Adrenal gland (tissue), 12 donors: ENCODE measurements around the gene JARID2. TPM values are rescaled to one million over a fixed set of nuclear protein-coding genes. Genes with fewer than 3 reads are reported as not detected.

ENCODE experiments used
- DNase-seq, 7 donors: peaks; one replicate each; pipeline ENCODE4 v3.0.0-alpha.2; 2019 to 2020
- H3K27ac ChIP-seq, 5 donors: fragments of 200-600 bp; sonication (generic) in 4 of 5; 1 replicate in 3 of 5; 2 replicates in 2 of 5; pipeline versions ENCODE4 v1.5.1 to v1.8.0; 2016 to 2020; ENCODE audit warnings: mild to moderate bottlenecking in 1 of 5
- H3K27me3 ChIP-seq: fragments of 200-600 bp; 2 replicates; pipeline ENCODE4 v1.8.0; 2021
- H3K36me3 ChIP-seq, 2 donors: fragments of 200-600 bp; replicated peaks in 1 of 2; 1 replicate in 1 of 2; 2 replicates in 1 of 2; pipeline versions ENCODE4 v1.5.1 to v1.8.0; 2018 to 2022
- H3K4me1 ChIP-seq, 2 donors: fragments of 200-600 bp; replicated peaks in 1 of 2; 1 replicate in 1 of 2; 2 replicates in 1 of 2; pipeline versions ENCODE4 v1.5.1 to v1.8.0; 2018 to 2021
- H3K4me3 ChIP-seq, 4 donors: fragments of 200-600 bp; sonication (generic) in 3 of 4; one replicate each; pipeline ENCODE4 v1.5.1; 2016 to 2018
- H3K9me3 ChIP-seq, 3 donors: fragments of 200-600 bp; sonication (generic) in 1 of 3; replicated peaks in 1 of 3; 1 replicate in 2 of 3; 2 replicates in 1 of 3; pipeline versions ENCODE4 v1.5.1 to v1.8.0; 2016 to 2021
- POLR2A ChIP-seq, 2 donors: fragments of 450-650 bp; IDR thresholded peaks; one replicate each; pipeline ENCODE4 v1.6.1; 2017; ENCODE audit warnings: antibody characterized with exemption in 2 of 2, mild to moderate bottlenecking in 2 of 2, moderate library complexity in 1 of 2
- WGBS, 4 donors: extraction: QIAGEN DNeasy Blood & Tissue Kit in 2 of 4; methylation state at CpG; one replicate each; pipeline versions ENCODE4 v1.1.5 to v1.1.7; 2013 to 2017; 5-methylcytosine and 5-hydroxymethylcytosine counted together
- intact Hi-C, 2 donors: fragments of 100-400 bp; cut with DNase I; formaldehyde crosslinking; loops; one replicate each; pipeline versions ENCODE4 v1.14.1 to v1.15.0; 2022 to 2023
- polyA plus RNA-seq, 3 donors: library from polyadenylated mRNA; stranded (reverse); fragments of 200-250 nt in 2 of 3; fragments of 350-450 nt in 1 of 3; fragmentation: Illumina TruSeq in 1 of 3; extraction: RNeasy Lipid Tissue Mini Kit (QIAGEN cat#74804) in 1 of 3; gene quantifications; one replicate each; pipeline ENCODE4 v1.2.3, GENCODE V29; 2013 to 2014
- total RNA-seq, 9 donors: library from RNA; depleted of rRNA in 4 of 9; stranded (reverse); fragments of >200 nt in 4 of 9; fragments of 120-200 nt in 1 of 9; fragmentation: NEBNext Ultra II Directional in 1 of 9; extraction: Animal tissue kit (Norgen Biotek cat#: 25700) in 1 of 9; gene quantifications; one replicate each; pipeline versions ENCODE4 v1.1.0 to v1.2.4, GENCODE V29; 2013 to 2023
- TF ChIP-seq, protein P1 (sequence below), 6 experiments: fragments of 450-650 bp in 4 of 6; fragments of 200-600 bp in 2 of 6; sonication (generic) in 1 of 6; IDR thresholded peaks; 1 replicate in 5 of 6; 2 replicates in 1 of 6; pipeline versions ENCODE4 v1.5.1 to v1.8.0; 2016 to 2021; ENCODE audit warnings: antibody characterized with exemption in 6 of 6, mild to moderate bottlenecking in 2 of 6, moderate library complexity in 1 of 6
- donor health status: healthy with polysubstance abuse.
- donor health status: Bipolar disorder and iron deficiency.
- donor health status: DM: yes; HTN: yes; CAD: no.
- donor health status: DM: no; HTN: no; CAD: no.
- donor health status: DM: no; HTN: no; CAD: no.
- donor health status: DM: yes; HTN: yes; CAD: no.

The JARID2 gene
- total and polyA plus RNA-seq, 12 donors, result 3.0 to 13.6 (median 8.2) TPM

DNA sequence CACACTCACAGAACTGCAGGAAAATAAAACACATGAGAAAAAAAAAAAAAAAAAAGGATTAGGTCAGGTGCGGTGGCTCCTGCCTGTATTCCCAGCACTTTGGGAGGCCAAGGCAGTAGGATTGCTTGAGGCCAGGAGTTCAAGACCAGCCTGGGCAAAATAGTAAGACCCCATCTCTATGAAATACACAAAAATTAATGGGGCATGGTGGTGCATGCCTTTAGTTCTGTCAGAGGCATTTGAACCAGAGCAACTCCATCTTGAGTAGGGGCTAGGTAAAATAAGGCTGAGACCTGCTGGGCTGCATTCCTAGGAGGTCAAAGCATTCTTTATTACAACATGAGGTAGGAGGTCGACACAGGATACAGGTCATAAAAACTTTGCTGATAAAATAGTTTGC lies 39.0 kb upstream of the JARID2 start:
- intact Hi-C loops, result no loop called here
- 78 to 93% (median 89%) methylated on average over 2 of the region's 2 CpGs for WGBS, 4 donors

DNA sequence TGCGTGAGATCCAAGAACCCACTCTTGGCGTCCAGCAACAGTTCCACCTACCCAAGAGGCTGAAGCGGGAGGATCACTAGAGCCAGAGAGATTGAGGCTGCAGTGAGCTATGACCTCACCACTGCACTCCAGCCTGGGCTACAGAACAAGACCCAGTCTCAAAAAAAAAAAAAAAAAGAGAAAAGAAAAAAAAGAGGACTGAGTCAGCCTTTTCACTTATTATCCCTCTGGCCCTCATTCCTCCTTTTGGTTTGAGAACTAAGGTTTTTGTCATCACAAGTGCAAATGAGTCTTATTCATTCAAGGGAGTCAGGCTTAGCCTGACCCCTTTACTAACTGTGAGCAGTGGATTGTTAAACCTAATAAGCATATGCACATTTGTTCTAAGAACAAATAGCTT lies 37.9 kb upstream of the JARID2 start:
- H3K4me3 ChIP-seq, result no peak overlapping the region
- WGBS, 4 donors, result 84 to 92% (median 90%) methylated on average over 3 of the region's 3 CpGs

More for the DNA sequence above, 39.0 kb upstream of the JARID2 start:
- Histone ChIP-seq H3K27me3 (no peaks in the 10 kb centered on the region), H3K4me1 (no peaks in the 10 kb centered on the region), H3K4me3 (no peak overlapping the region), H3K27ac (no peak overlapping the region), H3K36me3 (no peaks in the 10 kb centered on the region), H3K9me3 (no peaks in the 10 kb centered on the region)
- TF ChIP-seq POLR2A (IDR thresholded peaks at IDR 0.05), result no peak
- TF ChIP-seq, protein P1, sequence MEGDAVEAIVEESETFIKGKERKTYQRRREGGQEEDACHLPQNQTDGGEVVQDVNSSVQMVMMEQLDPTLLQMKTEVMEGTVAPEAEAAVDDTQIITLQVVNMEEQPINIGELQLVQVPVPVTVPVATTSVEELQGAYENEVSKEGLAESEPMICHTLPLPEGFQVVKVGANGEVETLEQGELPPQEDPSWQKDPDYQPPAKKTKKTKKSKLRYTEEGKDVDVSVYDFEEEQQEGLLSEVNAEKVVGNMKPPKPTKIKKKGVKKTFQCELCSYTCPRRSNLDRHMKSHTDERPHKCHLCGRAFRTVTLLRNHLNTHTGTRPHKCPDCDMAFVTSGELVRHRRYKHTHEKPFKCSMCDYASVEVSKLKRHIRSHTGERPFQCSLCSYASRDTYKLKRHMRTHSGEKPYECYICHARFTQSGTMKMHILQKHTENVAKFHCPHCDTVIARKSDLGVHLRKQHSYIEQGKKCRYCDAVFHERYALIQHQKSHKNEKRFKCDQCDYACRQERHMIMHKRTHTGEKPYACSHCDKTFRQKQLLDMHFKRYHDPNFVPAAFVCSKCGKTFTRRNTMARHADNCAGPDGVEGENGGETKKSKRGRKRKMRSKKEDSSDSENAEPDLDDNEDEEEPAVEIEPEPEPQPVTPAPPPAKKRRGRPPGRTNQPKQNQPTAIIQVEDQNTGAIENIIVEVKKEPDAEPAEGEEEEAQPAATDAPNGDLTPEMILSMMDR (IDR thresholded peaks at IDR 0.05), result no peak
- DNase-seq, result no peak

DNA sequence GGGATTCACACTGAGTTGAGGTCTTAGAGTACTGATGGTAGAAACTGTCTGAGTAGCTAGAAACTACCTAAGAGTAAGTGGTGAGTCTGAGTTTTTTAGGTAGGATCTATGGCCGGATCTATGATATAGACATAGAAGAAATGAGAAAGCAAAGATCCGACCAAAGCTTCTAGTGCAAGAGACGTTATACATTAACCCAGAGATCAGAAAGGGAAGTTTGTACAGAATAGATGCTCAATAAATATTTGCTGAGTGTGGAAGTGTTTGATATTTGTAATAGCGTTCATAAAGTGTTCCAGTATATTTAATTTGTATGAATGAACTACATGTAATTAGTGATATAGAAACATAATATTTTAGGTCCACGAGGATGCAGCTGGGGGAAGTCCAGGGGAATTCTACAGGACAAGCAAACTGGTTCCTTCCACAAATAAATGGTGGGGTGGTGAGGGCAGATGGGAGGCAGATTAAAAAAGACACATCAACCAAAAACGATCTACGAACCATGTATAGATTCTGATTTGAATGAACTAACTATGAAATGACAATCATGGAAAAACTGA lies 31.9 kb upstream of the JARID2 start:
- H3K9me3 ChIP-seq, result no peaks in the 10 kb centered on the region
- TF ChIP-seq, protein P1 (IDR thresholded peaks at IDR 0.05), result no peak
- no peak for TF ChIP-seq POLR2A (IDR thresholded peaks at IDR 0.05)
- H3K4me3 ChIP-seq, result no peak overlapping the region
- H3K36me3 ChIP-seq, result no peaks in the 10 kb centered on the region
- no peaks in the 10 kb centered on the region for H3K4me1 ChIP-seq
- intact Hi-C loops, result no loop called here
- 80 to 91% (median 90%) methylated on average over 7 of the region's 7 CpGs for WGBS, 4 donors
- DNase-seq, result no peak
- H3K27me3 ChIP-seq, result no peaks in the 10 kb centered on the region
- H3K27ac ChIP-seq, result no peak overlapping the region

More for the DNA sequence above, 37.9 kb upstream of the JARID2 start:
- intact Hi-C loops, result no loop called here
- no peaks in the 10 kb centered on the region for H3K9me3 ChIP-seq
- no peaks in the 10 kb centered on the region for H3K36me3 ChIP-seq
- TF ChIP-seq, protein P1 (IDR thresholded peaks at IDR 0.05), result no peak
- no peak for TF ChIP-seq POLR2A (IDR thresholded peaks at IDR 0.05)
- H3K4me1 ChIP-seq, result no peaks in the 10 kb centered on the region
- no peak for DNase-seq
- H3K27me3 ChIP-seq, result no peaks in the 10 kb centered on the region
- no peak overlapping the region for H3K27ac ChIP-seq

DNA sequence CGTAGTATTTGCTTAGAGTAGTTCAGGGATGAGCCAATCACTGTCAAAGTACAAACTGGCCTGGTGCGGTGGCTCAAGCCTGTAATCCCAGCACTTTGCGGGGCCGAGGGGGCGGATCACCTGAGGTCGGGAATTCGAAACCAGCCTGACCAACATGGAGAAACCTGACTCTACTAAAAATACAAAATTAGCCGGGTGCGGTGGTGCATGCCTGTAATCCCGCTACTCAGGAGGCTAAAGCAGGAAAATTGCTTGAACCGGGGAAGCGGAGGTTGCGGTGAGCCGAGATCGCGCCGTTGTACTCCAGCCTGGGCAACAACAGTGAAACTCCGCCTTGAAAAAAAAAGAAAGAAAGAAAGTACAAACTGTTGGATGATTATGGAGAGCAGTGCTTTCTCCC lies 27.5 kb upstream of the JARID2 start:
- 91 to 96% (median 95%) methylated on average over 18 of the region's 18 CpGs for WGBS, 4 donors
- DNase-seq, result no peak
- H3K4me3 ChIP-seq, result no peak overlapping the region
- H3K4me1 ChIP-seq, result peaks cover 0 to 6% of the 10 kb centered on the region in 2 donors
- H3K27me3 ChIP-seq, result no peaks in the 10 kb centered on the region
- no peak for TF ChIP-seq POLR2A (IDR thresholded peaks at IDR 0.05)
- TF ChIP-seq, protein P1 (IDR thresholded peaks at IDR 0.05), result no peak
- H3K9me3 ChIP-seq, result no peaks in the 10 kb centered on the region
- H3K36me3 ChIP-seq, result no peaks in the 10 kb centered on the region
- no peak overlapping the region for H3K27ac ChIP-seq
- intact Hi-C loops, result no loop called here
